Uterus (tissue), 4 donors: Measurements from ENCODE around the gene DMBX1. TPM values are rescaled to one million over a fixed set of nuclear protein-coding genes. Genes with fewer than 3 reads are reported as not detected.
A peak's percentile ranks its signal among the peaks of the same experiment; 100 is the strongest.

Experiments used
- DNase-seq, 2 donors: peaks; one replicate each; pipeline ENCODE4 v3.0.0-alpha.2; 2019 to 2020
- H3K27ac ChIP-seq, 2 donors: fragments of 200-600 bp; sonication (generic); 1 replicate in 1 of 2; 2 replicates in 1 of 2; pipeline ENCODE4 v1.5.1; 2016 to 2018
- H3K27me3 ChIP-seq, 2 donors: fragments of 200-600 bp; sonication (generic); one replicate each; pipeline ENCODE4 v1.5.1; 2018 to 2019; ENCODE audit warnings: control low read depth in 1 of 2
- H3K36me3 ChIP-seq, 2 donors: fragments of 200-600 bp; sonication (generic); one replicate each; pipeline ENCODE4 v1.5.1; 2019; ENCODE audit warnings: control low read depth in 1 of 2
- H3K4me1 ChIP-seq, 2 donors: fragments of 200-600 bp; sonication (generic); one replicate each; pipeline ENCODE4 v1.5.1; 2018 to 2019; ENCODE audit warnings: control low read depth in 1 of 2
- H3K4me3 ChIP-seq, 2 donors: fragments of 200-600 bp; sonication (generic); 1 replicate in 1 of 2; 2 replicates in 1 of 2; pipeline ENCODE4 v1.5.1; 2018 to 2019; ENCODE audit warnings: mild to moderate bottlenecking in 1 of 2
- H3K9me3 ChIP-seq, 2 donors: fragments of 200-600 bp; sonication (generic); one replicate each; pipeline ENCODE4 v1.5.1; 2019; ENCODE audit warnings: control low read depth in 1 of 2
- POLR2A ChIP-seq, 2 donors: fragments of 450-650 bp; IDR thresholded peaks; one replicate each; pipeline ENCODE4 v1.6.1; 2016; ENCODE audit warnings: antibody characterized with exemption in 2 of 2, mild to moderate bottlenecking in 1 of 2, moderate library complexity in 1 of 2
- intact Hi-C: fragments of 100-400 bp; cut with DNase I; formaldehyde crosslinking; loops from one replicate; pipeline ENCODE4 v1.15.1; 2023; ENCODE audit warnings: low total_unique reads
- total RNA-seq, 4 donors: library from RNA; depleted of rRNA in 3 of 4; stranded (reverse); fragments of >200 nt in 3 of 4; gene quantifications; one replicate each; pipeline versions ENCODE4 v1.1.0 to v1.2.4, GENCODE V29; 2014 to 2023
- TF ChIP-seq, protein P1 (sequence below), 4 experiments: fragments of 200-600 bp in 2 of 4; fragments of 450-650 bp in 2 of 4; sonication (generic) in 2 of 4; IDR thresholded peaks; one replicate each; pipeline ENCODE4 v1.5.1; 2016 to 2019; ENCODE audit warnings: antibody characterized with exemption in 4 of 4, mild to moderate bottlenecking in 2 of 4, moderate library complexity in 1 of 4
- donor health status: DM: yes; HTN: yes; CAD: no.

DMBX1 gene
- total RNA-seq, 4 donors from 2014 or later = 0.07 TPM; not detected in 3

DNA sequence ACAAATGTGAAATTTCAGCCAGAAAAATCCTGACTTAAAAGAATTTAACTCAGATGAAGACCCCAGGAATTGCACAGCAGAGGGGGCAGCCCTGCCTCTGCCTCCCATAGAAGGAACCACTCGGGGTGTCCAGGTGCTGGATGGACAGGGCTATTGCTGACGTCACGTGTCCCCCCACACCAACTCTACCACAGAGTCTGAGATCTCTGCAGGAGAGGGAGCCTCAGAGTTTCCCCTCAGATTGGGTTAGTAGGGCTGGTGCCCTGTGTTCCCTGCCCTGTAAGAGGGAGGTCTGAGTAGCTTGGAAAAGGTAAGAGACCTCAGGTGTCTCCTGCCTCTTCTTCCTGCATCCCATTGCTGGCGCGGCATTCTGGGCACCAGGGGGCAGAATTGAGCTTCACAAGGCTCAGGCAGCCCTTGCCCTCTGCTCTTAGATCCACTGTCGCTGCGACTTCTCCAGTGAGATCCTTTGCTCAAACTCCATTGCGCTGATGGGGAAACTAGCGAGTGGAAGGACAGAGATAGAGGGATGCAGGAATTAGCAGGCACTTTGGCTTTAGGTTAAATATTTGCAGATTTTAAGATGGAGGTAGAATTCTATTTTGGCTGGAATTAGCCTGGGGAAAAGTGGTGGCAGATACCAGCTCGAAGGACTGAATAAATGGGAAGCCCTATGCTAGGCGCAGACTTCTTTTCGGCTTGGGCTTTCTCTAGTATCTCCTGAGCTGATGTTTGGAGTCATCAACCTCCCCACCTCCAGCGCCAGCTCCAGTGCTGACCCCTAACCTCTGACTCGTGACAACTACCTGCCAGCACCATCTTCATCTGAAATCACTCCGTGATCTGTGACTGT, 42.8 kb upstream of the DMBX1 start:
- H3K36me3 ChIP-seq = no peaks in the 10 kb centered on the region
- H3K27me3 ChIP-seq = no peaks in the 10 kb centered on the region
- H3K4me1 ChIP-seq = peaks cover 0 to 6% of the 10 kb centered on the region in 2 donors
- H3K4me3 ChIP-seq = no peak overlapping the region
- TF ChIP-seq POLR2A (IDR thresholded peaks at IDR 0.05) = no peak
- TF ChIP-seq, protein P1, sequence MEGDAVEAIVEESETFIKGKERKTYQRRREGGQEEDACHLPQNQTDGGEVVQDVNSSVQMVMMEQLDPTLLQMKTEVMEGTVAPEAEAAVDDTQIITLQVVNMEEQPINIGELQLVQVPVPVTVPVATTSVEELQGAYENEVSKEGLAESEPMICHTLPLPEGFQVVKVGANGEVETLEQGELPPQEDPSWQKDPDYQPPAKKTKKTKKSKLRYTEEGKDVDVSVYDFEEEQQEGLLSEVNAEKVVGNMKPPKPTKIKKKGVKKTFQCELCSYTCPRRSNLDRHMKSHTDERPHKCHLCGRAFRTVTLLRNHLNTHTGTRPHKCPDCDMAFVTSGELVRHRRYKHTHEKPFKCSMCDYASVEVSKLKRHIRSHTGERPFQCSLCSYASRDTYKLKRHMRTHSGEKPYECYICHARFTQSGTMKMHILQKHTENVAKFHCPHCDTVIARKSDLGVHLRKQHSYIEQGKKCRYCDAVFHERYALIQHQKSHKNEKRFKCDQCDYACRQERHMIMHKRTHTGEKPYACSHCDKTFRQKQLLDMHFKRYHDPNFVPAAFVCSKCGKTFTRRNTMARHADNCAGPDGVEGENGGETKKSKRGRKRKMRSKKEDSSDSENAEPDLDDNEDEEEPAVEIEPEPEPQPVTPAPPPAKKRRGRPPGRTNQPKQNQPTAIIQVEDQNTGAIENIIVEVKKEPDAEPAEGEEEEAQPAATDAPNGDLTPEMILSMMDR (IDR thresholded peaks at IDR 0.05) = peak; percentile 54 to 72 (median 66)
- peak; percentile 56 to 65 for DNase-seq
- no peak overlapping the region for H3K27ac ChIP-seq
- intact Hi-C loops = no loop called here
- no peaks in the 10 kb centered on the region for H3K9me3 ChIP-seq

DNA sequence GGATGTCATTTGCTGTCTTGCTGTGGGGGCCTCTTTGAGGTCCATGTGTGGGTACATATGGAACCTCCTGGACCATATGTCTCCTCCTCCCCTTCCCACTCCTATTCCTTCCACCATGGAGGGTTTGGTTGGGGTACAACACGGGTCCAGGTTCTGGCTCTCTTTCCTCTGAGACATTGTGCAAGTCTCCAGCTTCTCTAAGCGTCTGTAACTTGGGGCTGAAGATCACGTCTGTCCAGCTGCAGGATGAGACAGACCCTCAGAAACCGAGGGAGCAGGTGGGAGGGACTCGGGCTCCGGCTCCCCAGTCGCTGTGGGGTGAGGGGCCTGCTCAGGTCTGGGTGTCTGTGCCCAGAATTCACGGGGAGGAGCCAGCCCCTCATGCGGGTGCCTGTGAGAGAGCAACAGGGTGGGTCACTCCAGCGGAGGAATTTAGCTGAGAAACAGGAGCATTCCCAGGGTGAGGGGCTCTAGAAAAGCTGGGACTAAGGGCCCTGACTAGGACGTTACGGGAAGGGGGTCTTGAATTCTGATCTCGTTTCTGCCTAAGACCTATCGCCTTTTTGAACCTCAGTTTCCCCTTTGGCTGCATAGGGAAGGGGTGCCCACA, 42.0 kb upstream of the DMBX1 start:
- H3K4me3 ChIP-seq = no peak overlapping the region
- no peak for DNase-seq
- no peak for TF ChIP-seq POLR2A (IDR thresholded peaks at IDR 0.05)
- TF ChIP-seq, protein P1 (IDR thresholded peaks at IDR 0.05) = no peak
- intact Hi-C loops = no loop called here
- H3K27ac ChIP-seq = no peak overlapping the region
- no peaks in the 10 kb centered on the region for H3K36me3 ChIP-seq
- no peaks in the 10 kb centered on the region for H3K9me3 ChIP-seq
- H3K4me1 ChIP-seq = peaks cover 0 to 6% of the 10 kb centered on the region in 2 donors
- H3K27me3 ChIP-seq = no peaks in the 10 kb centered on the region

DNA sequence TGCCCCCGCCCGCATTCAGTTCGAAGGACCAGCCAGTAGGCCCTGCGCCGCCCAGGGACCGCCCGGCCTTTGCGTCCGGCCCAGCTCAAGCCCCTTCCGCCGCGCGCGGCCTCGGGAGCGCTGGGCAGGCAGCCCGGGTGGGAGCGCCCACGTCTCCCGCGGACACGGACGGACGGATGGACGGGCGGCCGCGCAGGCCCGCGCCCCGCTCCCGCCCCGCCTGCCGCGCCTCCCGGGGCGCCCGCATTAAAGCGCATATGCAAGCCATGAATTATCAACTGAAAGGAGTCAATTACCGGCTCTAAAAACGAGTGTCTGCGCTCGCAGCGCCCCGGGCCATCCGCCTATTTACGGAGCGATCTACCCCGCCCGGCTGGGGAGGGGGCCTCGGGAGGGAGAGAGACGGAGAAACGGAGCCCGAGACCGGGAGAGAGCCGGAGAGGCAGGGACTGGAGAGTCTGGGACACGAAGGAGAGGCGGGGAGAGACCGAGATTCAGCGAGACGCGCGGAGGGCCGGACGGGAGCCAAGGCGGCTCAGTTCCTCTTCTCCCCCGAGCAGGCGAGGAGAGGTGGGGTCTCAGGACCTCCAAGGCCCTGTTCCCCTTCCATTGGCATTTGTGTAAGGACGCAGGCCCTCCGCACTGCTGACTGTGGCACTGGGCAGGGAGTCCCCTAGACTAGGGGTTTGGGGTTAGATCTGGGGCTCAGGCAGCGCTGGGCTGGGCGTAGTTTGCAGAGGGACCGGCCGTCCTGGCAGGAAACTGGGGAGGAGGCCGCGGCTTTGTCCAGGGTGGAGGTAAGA, 41.3 kb upstream of the DMBX1 start:
- no peak for TF ChIP-seq POLR2A (IDR thresholded peaks at IDR 0.05)
- TF ChIP-seq, protein P1 (IDR thresholded peaks at IDR 0.05) = no peak

DNA sequence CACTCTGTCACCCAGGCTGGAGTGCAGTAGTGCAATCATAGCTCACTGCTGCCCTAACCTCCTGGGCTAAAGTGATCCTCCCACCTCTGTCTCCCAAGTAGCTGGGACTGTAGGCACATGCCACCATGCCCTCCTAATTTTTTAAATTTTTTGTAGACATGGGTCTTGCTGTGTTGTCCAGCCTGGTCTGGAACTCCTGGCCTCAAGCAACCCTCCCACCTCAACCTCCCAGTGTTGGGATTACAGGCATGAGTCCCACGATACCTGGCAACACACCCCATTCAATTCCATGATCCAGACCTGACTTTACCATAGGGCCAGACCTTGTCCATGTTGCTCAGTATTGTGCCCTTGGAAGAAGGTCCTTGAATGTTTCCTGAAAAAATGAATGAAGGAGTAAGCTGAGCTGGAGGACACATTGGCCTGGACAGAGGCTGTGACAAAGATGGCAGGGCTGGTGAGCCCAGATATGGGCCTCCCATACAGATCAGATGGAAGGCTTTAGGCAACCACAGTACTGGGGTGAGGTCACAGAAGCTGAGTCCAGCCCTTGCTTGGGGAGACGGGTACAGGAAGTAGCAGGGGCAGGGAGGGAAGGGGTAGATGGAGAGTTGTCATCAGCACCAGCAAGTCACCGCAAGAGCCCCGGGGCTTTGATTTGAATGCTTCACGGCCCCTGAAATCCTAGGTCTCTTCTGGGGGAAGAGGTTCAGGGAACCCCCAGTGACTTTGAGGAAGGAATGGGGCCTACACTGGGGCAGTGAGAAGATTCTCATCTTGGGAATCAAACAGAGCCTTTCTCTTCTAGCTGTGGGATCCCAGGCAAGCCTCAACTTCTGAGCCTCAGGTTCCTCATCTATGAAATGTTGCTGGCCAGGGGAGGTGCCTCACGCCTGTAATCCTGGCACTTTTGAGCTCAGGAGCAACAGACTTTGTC, 40.1 kb upstream of the DMBX1 start:
- H3K4me1 ChIP-seq = peaks cover 0 to 6% of the 10 kb centered on the region in 2 donors
- no peak overlapping the region for H3K27ac ChIP-seq
- no peaks in the 10 kb centered on the region for H3K9me3 ChIP-seq
- no peaks in the 10 kb centered on the region for H3K27me3 ChIP-seq
- intact Hi-C loops = no loop called here
- no peak overlapping the region for H3K4me3 ChIP-seq
- no peaks in the 10 kb centered on the region for H3K36me3 ChIP-seq
- no peak for DNase-seq
- TF ChIP-seq, protein P1 (IDR thresholded peaks at IDR 0.05) = no peak
- TF ChIP-seq POLR2A (IDR thresholded peaks at IDR 0.05) = no peak

More for the DNA sequence above, 41.3 kb upstream of the DMBX1 start:
- Histone ChIP-seq H3K9me3 (no peaks in the 10 kb centered on the region), H3K27ac (no peak overlapping the region), H3K4me3 (no peak overlapping the region), H3K27me3 (no peaks in the 10 kb centered on the region), H3K4me1 (peaks cover 0 to 6% of the 10 kb centered on the region in 2 donors), H3K36me3 (no peaks in the 10 kb centered on the region)
- intact Hi-C loops = no loop called here
- DNase-seq = no peak
